SK-N-SH (cell line): Measurements from ENCODE around the gene PCDHA8. TPM values are rescaled to one million over a fixed set of nuclear protein-coding genes. Genes with fewer than 3 reads are reported as not detected.

Experiments used
- CTCF ChIA-PET: fragments of 300-600, 350-600 bp; formaldehyde crosslinking; extraction: SDS; loops from one replicate; lab custom pipeline; 2021; lab: Yijun Ruan, JAX
- POLR2A ChIA-PET: fragments of 350-600 bp; sonication (Branson Sonifier 250); formaldehyde crosslinking; extraction: SDS; loops from one replicate; lab custom pipeline; 2020; ENCODE audit warnings: antibody characterized with exemption, inconsistent platforms; lab: Yijun Ruan, JAX
- DNase-seq: peaks from one replicate; pipeline ENCODE4 v3.0.0; 2012
- H2AFZ ChIP-seq: fragments of 200-600 bp; sonication (generic); 2 replicates; pipeline ENCODE4 v1.8.1; 2016; ENCODE audit warnings: antibody characterized with exemption, mild to moderate bottlenecking, low read depth
- H3F3A ChIP-seq: fragments of 200-600 bp; sonication (generic); replicated peaks from 2 replicates; pipeline ENCODE3; 2016; ENCODE audit warnings: antibody characterized with exemption, mild to moderate bottlenecking; ENCODE audit not compliant: insufficient read depth
- H3K27ac ChIP-seq, 2 experiments: fragments of 200-500 bp in 1 of 2; fragments of 200-600 bp in 1 of 2; sonication (Bioruptor generic) in 1 of 2; sonication (generic), shearing (Covaris generic) in 1 of 2; 2 replicates each; pipeline versions ENCODE4 v1.5.1 to v1.6.1; 2014 to 2016; ENCODE audit warnings: low read depth in 2 of 2, inconsistent platforms in 1 of 2, low read length in 1 of 2, mild to moderate bottlenecking in 1 of 2, mixed read lengths in 1 of 2
- H3K27me3 ChIP-seq: fragments of 200-600 bp; sonication (generic), shearing (Covaris generic); 2 replicates; pipeline ENCODE4 v1.6.1; 2016; ENCODE audit warnings: mixed run types; ENCODE audit not compliant: insufficient read depth
- H3K36me3 ChIP-seq, 2 experiments: fragments of 200-500 bp in 1 of 2; fragments of 200-600 bp in 1 of 2; sonication (Bioruptor generic) in 1 of 2; sonication (generic) in 1 of 2; replicated peaks in 1 of 2; 2 replicates each; pipeline versions ENCODE3 to v1.5.1; 2014 to 2016; ENCODE audit warnings: low read length in 1 of 2, mild to moderate bottlenecking in 1 of 2; ENCODE audit not compliant: insufficient read depth in 2 of 2, control insufficient read depth in 1 of 2
- H3K4me1 ChIP-seq, 2 experiments: fragments of 200-500 bp in 1 of 2; fragments of 200-600 bp in 1 of 2; sonication (Bioruptor generic) in 1 of 2; sonication (generic), shearing (Covaris generic) in 1 of 2; 2 replicates each; pipeline versions ENCODE4 v1.5.1 to v1.6.1; 2014 to 2016; ENCODE audit warnings: low read depth in 1 of 2, low read length in 1 of 2, mixed run types in 1 of 2; ENCODE audit not compliant: insufficient read depth in 2 of 2, control insufficient read depth in 1 of 2
- H3K4me2 ChIP-seq: fragments of 200-600 bp; sonication (generic), shearing (Covaris generic); 2 replicates; pipeline ENCODE4 v1.6.1; 2017; ENCODE audit warnings: mixed run types
- H3K4me3 ChIP-seq, 2 experiments: fragments of 200-500 bp in 1 of 2; fragments of 200-600 bp in 1 of 2; sonication (Bioruptor generic) in 1 of 2; sonication (generic), shearing (Covaris generic) in 1 of 2; 2 replicates each; pipeline versions ENCODE4 v1.5.1 to v1.8.1; 2014 to 2016; ENCODE audit warnings: low read depth in 2 of 2, inconsistent platforms in 1 of 2, low read length in 1 of 2, mild to moderate bottlenecking in 1 of 2, mixed read lengths in 1 of 2, moderate library complexity in 1 of 2
- H3K79me2 ChIP-seq: fragments of 200-600 bp; sonication (generic); 2 replicates; pipeline ENCODE4 v1.8.1; 2017; ENCODE audit warnings: mild to moderate bottlenecking; ENCODE audit not compliant: insufficient read depth
- H3K9ac ChIP-seq: fragments of 200-600 bp; sonication (generic); 2 replicates; pipeline ENCODE4 v1.6.1; 2017; ENCODE audit warnings: mixed run types
- H3K9me2 ChIP-seq: fragments of 200-600 bp; sonication (generic); 2 replicates; pipeline ENCODE4 v1.6.1; 2017; ENCODE audit warnings: mixed run types
- H3K9me3 ChIP-seq: fragments of 200-600 bp; sonication (generic); 2 replicates; pipeline ENCODE4 v1.6.1; 2017; ENCODE audit warnings: mixed run types, mild to moderate bottlenecking, moderate library complexity
- H4K20me1 ChIP-seq: fragments of 200-600 bp; sonication (generic); 2 replicates; pipeline ENCODE4 v1.6.1; 2017; ENCODE audit warnings: mild to moderate bottlenecking, mixed run types; ENCODE audit not compliant: insufficient read depth
- CHD2 ChIP-seq: fragments of 150-350 bp; IDR thresholded peaks from 2 replicates; pipeline ENCODE4 v1.6.1; 2018; ENCODE audit warnings: low read length; ENCODE audit not compliant: partially characterized antibody
- EZH2phosphoT487 ChIP-seq: fragments of 200-600 bp; sonication (generic); IDR thresholded peaks from 2 replicates; pipeline ENCODE4 v1.6.1; 2017; ENCODE audit warnings: low read depth, mixed run types, mild to moderate bottlenecking, antibody characterized with exemption, moderate library complexity, borderline replicate concordance
- FOSL2 ChIP-seq: IDR thresholded peaks from 2 replicates; pipeline ENCODE4 v1.4.0; 2012; ENCODE audit warnings: low read depth, mild to moderate bottlenecking, moderate library complexity, borderline replicate concordance
- FOXJ3 ChIP-seq: sonication (generic); formaldehyde crosslinking; IDR thresholded peaks from 2 replicates; pipeline ENCODE4 v1.5.1; 2020; ENCODE audit warnings: mild to moderate bottlenecking, missing genetic modification reagents
- GABPA ChIP-seq: IDR thresholded peaks from 2 replicates; pipeline ENCODE4 v1.4.0; 2012; ENCODE audit warnings: low read depth, mild to moderate bottlenecking
- GATA2 ChIP-seq: sonication (generic); formaldehyde crosslinking; IDR thresholded peaks from 2 replicates; pipeline ENCODE4 v1.5.0; 2020; ENCODE audit warnings: mild to moderate bottlenecking, missing genetic modification reagents
- MXI1 ChIP-seq: IDR thresholded peaks from 2 replicates; pipeline ENCODE4 v1.6.1; 2012; ENCODE audit warnings: mild to moderate bottlenecking, low read depth, low read length, improper control_type of control experiment
- POLR2AphosphoS5 ChIP-seq: IDR thresholded peaks from 2 replicates; pipeline ENCODE4 v1.6.1; 2012; ENCODE audit warnings: low read depth, low read length
- RAD21 ChIP-seq: IDR thresholded peaks from 2 replicates; pipeline ENCODE4 v1.6.1; 2012; ENCODE audit warnings: mild to moderate bottlenecking, low read length
- RCOR1 ChIP-seq: fragments of 150-350 bp; IDR thresholded peaks from 2 replicates; pipeline ENCODE4 v1.6.1; 2017; ENCODE audit warnings: antibody characterized with exemption, low read length
- REST ChIP-seq: IDR thresholded peaks from 2 replicates; pipeline ENCODE4 v1.6.1; 2012; ENCODE audit warnings: mild to moderate bottlenecking, low read depth, low read length, moderate library complexity
- RFX5 ChIP-seq: IDR thresholded peaks from 2 replicates; pipeline ENCODE4 v1.6.1; 2012; ENCODE audit warnings: mild to moderate bottlenecking, improper control_type of control experiment, low read length
- SIN3A ChIP-seq: IDR thresholded peaks from 2 replicates; pipeline ENCODE4 v1.6.1; 2012; ENCODE audit warnings: low read depth, mild to moderate bottlenecking, low read length, moderate library complexity, borderline replicate concordance
- TCF12 ChIP-seq: IDR thresholded peaks from 2 replicates; pipeline ENCODE4 v1.4.0; 2012
- USF2 ChIP-seq: fragments of 150-350 bp; IDR thresholded peaks from 2 replicates; pipeline ENCODE4 v1.6.1; 2017; ENCODE audit warnings: antibody characterized with exemption, low read length, low read depth, borderline replicate concordance
- YY1 ChIP-seq: IDR thresholded peaks from 2 replicates; pipeline ENCODE4 v1.4.0; 2012; ENCODE audit warnings: low read depth, mild to moderate bottlenecking
- WGBS: methylation state at CpG from one replicate; pipeline ENCODE4 v1.1.6; 2017; ENCODE audit warnings: low lambda C conversion rate; 5-methylcytosine and 5-hydroxymethylcytosine counted together
- polyA plus RNA-seq, 3 experiments: library from polyadenylated mRNA; depleted of rRNA; stranded (reverse); fragments of >200 nt; gene quantifications; 2 replicates each; pipeline ENCODE4 v1.2.3, GENCODE V29; 2012
- TF ChIP-seq, protein P1 (sequence below): fragments of 200-600 bp; sonication (generic); IDR thresholded peaks from 2 replicates; pipeline ENCODE4 v1.6.1; 2017; ENCODE audit warnings: antibody characterized with exemption, mild to moderate bottlenecking, moderate library complexity
- TF ChIP-seq, protein P2 (sequence below): fragments of 150-350 bp; IDR thresholded peaks from 2 replicates; pipeline ENCODE4 v1.6.1; 2016; ENCODE audit warnings: mild to moderate bottlenecking, low read depth, low read length

Gene PCDHA8
- polyA plus RNA-seq, 1 of the 3 experiments (the other 2 are of a cell fraction), result 0.54 TPM

GRCh38 chr5:140883373-140883772 is 42.4 kb downstream of the PCDHA8 start (continued):
- no peak for TF ChIP-seq RCOR1

GRCh38 chr5:140883927-140884697 is 43.1 kb downstream of the PCDHA8 start:
- Histone ChIP-seq H3K27ac (no peak overlapping the region), H3K4me1 (no peaks in the 10 kb centered on the region), H3K4me2 (no peak overlapping the region), H3K9me2 (no peaks in the 10 kb centered on the region), H4K20me1 (no peaks in the 10 kb centered on the region), H3K79me2 (no peaks in the 10 kb centered on the region), H3K9me3 (no peaks in the 10 kb centered on the region; the same call in 1 of the 2 replicates), H3K4me3 (no peak overlapping the region), H2AFZ (no peak overlapping the region), H3F3A (no peaks in the 10 kb centered on the region), H3K36me3 (no peaks in the 10 kb centered on the region), H3K27me3 (no peaks in the 10 kb centered on the region), H3K9ac (no peak overlapping the region)
- POLR2A ChIA-PET, result no interaction called here
- no peak for TF ChIP-seq CHD2
- no peak for TF ChIP-seq EZH2phosphoT487
- TF ChIP-seq REST, result no peak
- no peak for TF ChIP-seq USF2
- TF ChIP-seq MXI1, result no peak
- TF ChIP-seq RAD21, result no peak
- no peak for TF ChIP-seq FOSL2
- no peak for TF ChIP-seq GATA2
- TF ChIP-seq, protein P1, sequence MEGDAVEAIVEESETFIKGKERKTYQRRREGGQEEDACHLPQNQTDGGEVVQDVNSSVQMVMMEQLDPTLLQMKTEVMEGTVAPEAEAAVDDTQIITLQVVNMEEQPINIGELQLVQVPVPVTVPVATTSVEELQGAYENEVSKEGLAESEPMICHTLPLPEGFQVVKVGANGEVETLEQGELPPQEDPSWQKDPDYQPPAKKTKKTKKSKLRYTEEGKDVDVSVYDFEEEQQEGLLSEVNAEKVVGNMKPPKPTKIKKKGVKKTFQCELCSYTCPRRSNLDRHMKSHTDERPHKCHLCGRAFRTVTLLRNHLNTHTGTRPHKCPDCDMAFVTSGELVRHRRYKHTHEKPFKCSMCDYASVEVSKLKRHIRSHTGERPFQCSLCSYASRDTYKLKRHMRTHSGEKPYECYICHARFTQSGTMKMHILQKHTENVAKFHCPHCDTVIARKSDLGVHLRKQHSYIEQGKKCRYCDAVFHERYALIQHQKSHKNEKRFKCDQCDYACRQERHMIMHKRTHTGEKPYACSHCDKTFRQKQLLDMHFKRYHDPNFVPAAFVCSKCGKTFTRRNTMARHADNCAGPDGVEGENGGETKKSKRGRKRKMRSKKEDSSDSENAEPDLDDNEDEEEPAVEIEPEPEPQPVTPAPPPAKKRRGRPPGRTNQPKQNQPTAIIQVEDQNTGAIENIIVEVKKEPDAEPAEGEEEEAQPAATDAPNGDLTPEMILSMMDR, result no peak
- TF ChIP-seq YY1, result no peak
- TF ChIP-seq RCOR1, result no peak
- no peak for TF ChIP-seq FOXJ3
- TF ChIP-seq POLR2AphosphoS5, result no peak
- TF ChIP-seq RFX5, result no peak
- TF ChIP-seq GABPA, result no peak
- no peak for TF ChIP-seq TCF12
- TF ChIP-seq, protein P2, sequence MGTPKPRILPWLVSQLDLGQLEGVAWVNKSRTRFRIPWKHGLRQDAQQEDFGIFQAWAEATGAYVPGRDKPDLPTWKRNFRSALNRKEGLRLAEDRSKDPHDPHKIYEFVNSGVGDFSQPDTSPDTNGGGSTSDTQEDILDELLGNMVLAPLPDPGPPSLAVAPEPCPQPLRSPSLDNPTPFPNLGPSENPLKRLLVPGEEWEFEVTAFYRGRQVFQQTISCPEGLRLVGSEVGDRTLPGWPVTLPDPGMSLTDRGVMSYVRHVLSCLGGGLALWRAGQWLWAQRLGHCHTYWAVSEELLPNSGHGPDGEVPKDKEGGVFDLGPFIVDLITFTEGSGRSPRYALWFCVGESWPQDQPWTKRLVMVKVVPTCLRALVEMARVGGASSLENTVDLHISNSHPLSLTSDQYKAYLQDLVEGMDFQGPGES, result no peak
- no peak for TF ChIP-seq SIN3A
- CTCF ChIA-PET, result interaction anchor here (1.4 kb wide), 1 partner anchor 8 kb away, joined by 4 read pairs; no protein-coding TSS in a partner anchor
- 89% methylated on average over 61 of the region's 79 CpGs for WGBS
- peak; percentile 6 for DNase-seq
